ENCODE results near the gene ARHGAP42.
A peak's percentile ranks its signal among the peaks of the same experiment; 100 is the strongest.

Gene ARHGAP42

GRCh38 chr11:100849009-100849900 lies 162.2 kb downstream of the ARHGAP42 start:
- TF ChIP-seq CTCF (IDR thresholded peaks at IDR 0.05; ENCODE audit: extremely low read depth, insufficient read depth, missing control alignments) = no peak
- no peak for DNase-seq (ENCODE audit: low spot score)
- in situ Hi-C loops (cut with MboI; ENCODE audit: low pct_unique_long_range_greater_than_20kb, low sequenced_read_pairs, unreplicated experiment) = no loop called here

GRCh38 chr11:100849901-100850235 lies 162.8 kb downstream of the ARHGAP42 start:
- in situ Hi-C loops (cut with MboI; ENCODE audit: low pct_unique_long_range_greater_than_20kb, low sequenced_read_pairs, unreplicated experiment) = loop anchor here (25.0 kb wide), 2 partner anchors 88 to 263 kb away; no protein-coding TSS in a partner anchor
- DNase-seq (ENCODE audit: low spot score) = no peak
- no peak for TF ChIP-seq CTCF (IDR thresholded peaks at IDR 0.05; ENCODE audit: extremely low read depth, insufficient read depth, missing control alignments)

GRCh38 chr11:100851147-100851546 lies 164.1 kb downstream of the ARHGAP42 start:
- TF ChIP-seq CTCF (IDR thresholded peaks at IDR 0.05; ENCODE audit: extremely low read depth, insufficient read depth, missing control alignments) = no peak
- in situ Hi-C loops (cut with MboI; ENCODE audit: low pct_unique_long_range_greater_than_20kb, low sequenced_read_pairs, unreplicated experiment) = loop anchor here (25.0 kb wide), 2 partner anchors 89 to 264 kb away; no protein-coding TSS in a partner anchor
- DNase-seq (ENCODE audit: low spot score) = no peak

- in situ Hi-C loops (cut with MboI; ENCODE audit: low pct_unique_long_range_greater_than_20kb, low sequenced_read_pairs, unreplicated experiment) = loop anchor here (25.0 kb wide), 2 partner anchors 89 to 264 kb away; no protein-coding TSS in a partner anchor
- no peak for DNase-seq (ENCODE audit: low spot score)
- TF ChIP-seq CTCF (IDR thresholded peaks at IDR 0.05; ENCODE audit: extremely low read depth, insufficient read depth, missing control alignments) = no peak
Observed at GRCh38 chr11:100851584-100852152, 164.6 kb downstream of the ARHGAP42 start.

- peak; percentile 46 for TF ChIP-seq CTCF (IDR thresholded peaks at IDR 0.05; ENCODE audit: extremely low read depth, insufficient read depth, missing control alignments)
- peak; percentile 10 for DNase-seq (ENCODE audit: low spot score)
- in situ Hi-C loops (cut with MboI; ENCODE audit: low pct_unique_long_range_greater_than_20kb, low sequenced_read_pairs, unreplicated experiment) = loop anchor here (25.0 kb wide), 2 partner anchors 93 to 268 kb away; no protein-coding TSS in a partner anchor
Observed at GRCh38 chr11:100855466-100856067, 168.5 kb downstream of the ARHGAP42 start.

GRCh38 chr11:100857236-100858005 lies 170.3 kb downstream of the ARHGAP42 start:
- no peak for DNase-seq (ENCODE audit: low spot score)
- no peak for TF ChIP-seq CTCF (IDR thresholded peaks at IDR 0.05; ENCODE audit: extremely low read depth, insufficient read depth, missing control alignments)
- in situ Hi-C loops (cut with MboI; ENCODE audit: low pct_unique_long_range_greater_than_20kb, low sequenced_read_pairs, unreplicated experiment) = loop anchor here (25.0 kb wide), 2 partner anchors 95 to 270 kb away; no protein-coding TSS in a partner anchor
